H1 (cell line): Measurements from ENCODE around the gene ASGR2. TPM values are rescaled to one million over a fixed set of nuclear protein-coding genes. Genes with fewer than 3 reads are reported as not detected.

Experiments used
- BCL11A ChIP-seq, 2 experiments: IDR thresholded peaks; one replicate each; pipeline ENCODE4 v1.6.1; 2011; ENCODE audit warnings: low read depth in 2 of 2, low read length in 2 of 2, mild to moderate bottlenecking in 2 of 2
- CREB1 ChIP-seq: IDR thresholded peaks from 2 replicates; pipeline ENCODE4 v1.6.1; 2012; ENCODE audit warnings: inconsistent platforms
- EP300 ChIP-seq, 2 experiments: IDR thresholded peaks; 1 replicate in 1 of 2; 2 replicates in 1 of 2; pipeline ENCODE4 v1.6.1; 2011 to 2012; ENCODE audit warnings: low read depth in 2 of 2, low read length in 2 of 2, mild to moderate bottlenecking in 2 of 2, borderline replicate concordance in 1 of 2, inconsistent platforms in 1 of 2, moderate library complexity in 1 of 2
- EZH2 ChIP-seq: fragments of 200-600 bp; sonication (generic); IDR thresholded peaks from 2 replicates; pipeline ENCODE4 v1.7.1; 2012; ENCODE audit warnings: low read depth, mild to moderate bottlenecking, moderate library complexity, low read length, inconsistent platforms; ENCODE audit not compliant: severe bottlenecking
- GTF2F1 ChIP-seq: IDR thresholded peaks from 2 replicates; pipeline ENCODE4 v1.6.1; 2012; ENCODE audit warnings: low read depth, low read length, improper control_type of control experiment, borderline replicate concordance
- HDAC6 ChIP-seq: IDR thresholded peaks from one replicate; pipeline ENCODE4 v1.7.1; 2012; ENCODE audit warnings: low read depth, mild to moderate bottlenecking, inconsistent platforms, low read length, moderate library complexity
- KDM5A ChIP-seq: fragments of 200-600 bp; IDR thresholded peaks from 2 replicates; pipeline ENCODE4 v1.7.1; 2012; ENCODE audit warnings: mild to moderate bottlenecking, low read length, inconsistent platforms, mixed read lengths
- MAX ChIP-seq: IDR thresholded peaks from 2 replicates; pipeline ENCODE4 v1.6.1; 2012; ENCODE audit warnings: inconsistent platforms
- NRF1 ChIP-seq: IDR thresholded peaks from 2 replicates; pipeline ENCODE4 v1.6.1; 2011; ENCODE audit warnings: mild to moderate bottlenecking, low read depth, low read length, improper control_type of control experiment
- PHF8 ChIP-seq: fragments of 200-600 bp; sonication (generic); conservative IDR thresholded peaks from 2 replicates; pipeline ENCODE4 v1.7.1; 2012; ENCODE audit warnings: low read depth, mild to moderate bottlenecking, inconsistent platforms, low read length, moderate library complexity
- RFX5 ChIP-seq: IDR thresholded peaks from 2 replicates; pipeline ENCODE4 v1.6.1; 2011; ENCODE audit warnings: low read depth, low read length, improper control_type of control experiment, borderline replicate concordance
- RNF2 ChIP-seq: fragments of 200-900, 300-1000 bp; sonication (generic); IDR thresholded peaks from 2 replicates; pipeline ENCODE4 v1.7.1; 2016; ENCODE audit warnings: borderline replicate concordance, low read depth, mild to moderate bottlenecking, antibody characterized with exemption, low read length; ENCODE audit not compliant: poor library complexity, severe bottlenecking; ENCODE audit errors: missing control alignments
- SIN3A ChIP-seq, 2 experiments: IDR thresholded peaks in 1 of 2; conservative IDR thresholded peaks in 1 of 2; 2 replicates each; pipeline ENCODE4 v1.6.1; 2011 to 2012; ENCODE audit warnings: low read length in 2 of 2, improper control_type of control experiment in 1 of 2, low read depth in 1 of 2, mild to moderate bottlenecking in 1 of 2
- SIRT6 ChIP-seq: IDR thresholded peaks from one replicate; pipeline ENCODE4 v1.7.1; 2012; ENCODE audit warnings: low read length, inconsistent platforms
- SIX5 ChIP-seq: IDR thresholded peaks from 2 replicates; pipeline ENCODE4 v1.6.1; 2011; ENCODE audit warnings: mild to moderate bottlenecking, low read depth, low read length
- TAF1 ChIP-seq: IDR thresholded peaks from 2 replicates; pipeline ENCODE4 v1.6.1; 2011; ENCODE audit warnings: mild to moderate bottlenecking, low read depth, low read length
- TAF7 ChIP-seq: optimal IDR thresholded peaks from 2 replicates; pipeline ENCODE3; 2011; ENCODE audit warnings: low read depth, mild to moderate bottlenecking, inconsistent platforms, low read length, moderate library complexity, borderline replicate concordance
- TBP ChIP-seq: IDR thresholded peaks from 2 replicates; pipeline ENCODE4 v1.6.1; 2011; ENCODE audit warnings: low read depth, low read length, improper control_type of control experiment
- TCF12 ChIP-seq: IDR thresholded peaks from 2 replicates; pipeline ENCODE4 v1.6.1; 2011; ENCODE audit warnings: low read depth, mild to moderate bottlenecking, low read length
- TEAD4 ChIP-seq: IDR thresholded peaks from 2 replicates; pipeline ENCODE4 v1.6.1; 2012; ENCODE audit warnings: low read depth, low read length, inconsistent platforms, mixed read lengths
- YY1 ChIP-seq: IDR thresholded peaks from 2 replicates; pipeline ENCODE4 v1.6.1; 2011; ENCODE audit warnings: low read depth, mild to moderate bottlenecking, low read length
- polyA plus RNA-seq, 7 experiments: library from polyadenylated mRNA; depleted of rRNA in 3 of 7; stranded (reverse) in 5 of 7; unstranded in 2 of 7; fragments of >200 nt in 5 of 7; fragments of 200-250 nt in 2 of 7; gene quantifications; 1 replicate in 5 of 7; 2 replicates in 1 of 7; 4 replicates in 1 of 7; pipeline versions ENCODE4 v1.2.1 to v1.2.3, GENCODE V29; 2011 to 2013; ENCODE audit warnings: missing spikeins in 2 of 7, mixed read lengths in 2 of 7
- total RNA-seq: library from RNA; stranded (reverse); fragmentation: NEBNext Ultra II Directional; extraction: Animal tissue kit (Norgen Biotek cat#: 25700); gene quantifications from 2 replicates; pipeline ENCODE4 v1.2.1, GENCODE V29; 2021
- TF ChIP-seq, protein P1 (sequence below), 3 experiments: IDR thresholded peaks; 1 replicate in 2 of 3; 2 replicates in 1 of 3; pipeline versions ENCODE4 v1.5.1 to v1.6.1; 2011; ENCODE audit warnings: low read length in 3 of 3, mild to moderate bottlenecking in 3 of 3, inconsistent platforms in 2 of 3, low read depth in 1 of 3, moderate library complexity in 1 of 3; ENCODE audit not compliant: insufficient read depth in 1 of 3; ENCODE audit errors: control extremely low read depth in 1 of 3

The ASGR2 gene
- total and polyA plus RNA-seq, 2 of the 8 experiments (the other 6 are each of a cell fraction or from before 2014, with no cell fraction given): 0.91 TPM; not detected in 1

GRCh38 chr17:7132511-7133094, 18.0 kb upstream of the ASGR2 start (continued):
- TF ChIP-seq, protein P1, sequence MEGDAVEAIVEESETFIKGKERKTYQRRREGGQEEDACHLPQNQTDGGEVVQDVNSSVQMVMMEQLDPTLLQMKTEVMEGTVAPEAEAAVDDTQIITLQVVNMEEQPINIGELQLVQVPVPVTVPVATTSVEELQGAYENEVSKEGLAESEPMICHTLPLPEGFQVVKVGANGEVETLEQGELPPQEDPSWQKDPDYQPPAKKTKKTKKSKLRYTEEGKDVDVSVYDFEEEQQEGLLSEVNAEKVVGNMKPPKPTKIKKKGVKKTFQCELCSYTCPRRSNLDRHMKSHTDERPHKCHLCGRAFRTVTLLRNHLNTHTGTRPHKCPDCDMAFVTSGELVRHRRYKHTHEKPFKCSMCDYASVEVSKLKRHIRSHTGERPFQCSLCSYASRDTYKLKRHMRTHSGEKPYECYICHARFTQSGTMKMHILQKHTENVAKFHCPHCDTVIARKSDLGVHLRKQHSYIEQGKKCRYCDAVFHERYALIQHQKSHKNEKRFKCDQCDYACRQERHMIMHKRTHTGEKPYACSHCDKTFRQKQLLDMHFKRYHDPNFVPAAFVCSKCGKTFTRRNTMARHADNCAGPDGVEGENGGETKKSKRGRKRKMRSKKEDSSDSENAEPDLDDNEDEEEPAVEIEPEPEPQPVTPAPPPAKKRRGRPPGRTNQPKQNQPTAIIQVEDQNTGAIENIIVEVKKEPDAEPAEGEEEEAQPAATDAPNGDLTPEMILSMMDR (IDR thresholded peaks at IDR 0.05; ENCODE audit: control extremely low read depth in 1 of 3, insufficient read depth in 1 of 3, low read depth in 1 of 3, low read length in 3 of 3): no peak
- TF ChIP-seq TEAD4: 0 out of 2 replicates have a peak, but pooled peaks have one; percentile 3
- 0 out of 2 replicates have a peak, but pooled peaks have one; percentile 36 for TF ChIP-seq YY1
- peak; percentile 36; the same call in 1 of the 2 replicates for TF ChIP-seq TCF12
- no peak for TF ChIP-seq EZH2
- no peak for TF ChIP-seq TAF7
- TF ChIP-seq CREB1: peak; percentile 28; the same call in 1 of the 2 replicates
- no peak for TF ChIP-seq GTF2F1
- TF ChIP-seq RNF2: no peak
- no peak; the same call in 1 of the 2 replicates for TF ChIP-seq MAX
- TF ChIP-seq TBP: no peak
- TF ChIP-seq HDAC6: no peak
- no peak for TF ChIP-seq RFX5
- peak in 1 of 2 experiments; percentile 93; a peak in 2 of 3 replicates for TF ChIP-seq EP300 (IDR thresholded peaks at IDR 0.05; ENCODE audit: borderline replicate concordance in 1 of 2, low read depth in 2 of 2, low read length in 2 of 2)
- TF ChIP-seq KDM5A: no peak
- no peak for TF ChIP-seq SIX5
- peak; percentile 73 for TF ChIP-seq TAF1
- no peak for TF ChIP-seq BCL11A (IDR thresholded peaks at IDR 0.05; ENCODE audit: low read depth in 2 of 2, low read length in 2 of 2)
- no peak; a peak in 1 of 4 replicates for TF ChIP-seq SIN3A (conservative IDR thresholded peaks at IDR 0.05 in 1 of 2, IDR thresholded peaks at IDR 0.05 in 1 of 2; ENCODE audit: low read depth in 1 of 2, low read length in 2 of 2)
- no peak for TF ChIP-seq NRF1
- TF ChIP-seq SIRT6: no peak
- TF ChIP-seq PHF8: no peak
